Esophagus muscularis mucosa (tissue), 4 donors: ENCODE data around the gene GRK1. TPM values are rescaled to one million over a fixed set of nuclear protein-coding genes. Genes with fewer than 3 reads are reported as not detected.

ENCODE experiments used
- DNase-seq: peaks from one replicate; pipeline ENCODE4 v3.0.0-alpha.2; 2017; ENCODE audit errors: extremely low spot score
- H3K27ac ChIP-seq, 4 donors: fragments of 200-600 bp; sonication (generic); replicated peaks in 1 of 4; 1 replicate in 3 of 4; 2 replicates in 1 of 4; pipeline ENCODE4 v1.5.1; 2016 to 2019; ENCODE audit warnings: mild to moderate bottlenecking in 1 of 4
- H3K27me3 ChIP-seq, 4 donors: fragments of 200-600 bp; sonication (generic); one replicate each; pipeline versions ENCODE4 v1.5.1 to v1.6.0; 2016 to 2019
- H3K36me3 ChIP-seq, 4 donors: fragments of 200-600 bp; sonication (generic); one replicate each; pipeline ENCODE4 v1.5.1; 2016 to 2019
- H3K4me1 ChIP-seq, 4 donors: fragments of 200-600 bp; sonication (generic); one replicate each; pipeline ENCODE4 v1.5.1; 2016 to 2019
- H3K4me3 ChIP-seq, 4 donors: fragments of 200-600 bp; sonication (generic); 1 replicate in 2 of 4; 2 replicates in 2 of 4; pipeline ENCODE4 v1.5.1; 2016 to 2019; ENCODE audit warnings: mild to moderate bottlenecking in 4 of 4, moderate library complexity in 1 of 4
- H3K9me3 ChIP-seq, 4 donors: fragments of 200-600 bp; sonication (generic); 1 replicate in 3 of 4; 2 replicates in 1 of 4; pipeline ENCODE4 v1.5.1; 2016 to 2019
- EP300 ChIP-seq: sonication (generic); formaldehyde crosslinking; IDR thresholded peaks from one replicate; pipeline ENCODE4 v1.6.1; 2017; ENCODE audit warnings: antibody characterized with exemption
- POLR2A ChIP-seq: fragments of 450-650 bp; IDR thresholded peaks from one replicate; pipeline ENCODE4 v1.6.1; 2017; ENCODE audit warnings: antibody characterized with exemption, moderate library complexity, mild to moderate bottlenecking, low read depth
- POLR2AphosphoS5 ChIP-seq, 2 donors: sonication (generic); formaldehyde crosslinking; IDR thresholded peaks; one replicate each; pipeline ENCODE4 v1.6.1; 2017; ENCODE audit warnings: antibody characterized with exemption in 2 of 2
- WGBS: methylation state at CpG from one replicate; pipeline ENCODE4 v1.1.5; 2018; 5-methylcytosine and 5-hydroxymethylcytosine counted together
- intact Hi-C: fragments of 100-400 bp; cut with DNase I; formaldehyde crosslinking; loops from one replicate; pipeline ENCODE4 v1.15.1; 2023
- total RNA-seq, 4 donors: library from RNA; depleted of rRNA; stranded (reverse); fragments of >200 nt; gene quantifications; one replicate each; pipeline versions ENCODE4 v1.1.0 to v1.2.1, GENCODE V29; 2016
- TF ChIP-seq, protein P1 (sequence below), 3 experiments: fragments of 200-600 bp in 2 of 3; fragments of 450-650 bp in 1 of 3; sonication (generic) in 2 of 3; IDR thresholded peaks; one replicate each; pipeline ENCODE4 v1.5.1; 2017 to 2019; ENCODE audit warnings: antibody characterized with exemption in 3 of 3, mild to moderate bottlenecking in 2 of 3, moderate library complexity in 1 of 3

Gene GRK1
- total RNA-seq, 4 donors from 2014 or later = under 0.01 TPM; not detected in 3

DNA sequence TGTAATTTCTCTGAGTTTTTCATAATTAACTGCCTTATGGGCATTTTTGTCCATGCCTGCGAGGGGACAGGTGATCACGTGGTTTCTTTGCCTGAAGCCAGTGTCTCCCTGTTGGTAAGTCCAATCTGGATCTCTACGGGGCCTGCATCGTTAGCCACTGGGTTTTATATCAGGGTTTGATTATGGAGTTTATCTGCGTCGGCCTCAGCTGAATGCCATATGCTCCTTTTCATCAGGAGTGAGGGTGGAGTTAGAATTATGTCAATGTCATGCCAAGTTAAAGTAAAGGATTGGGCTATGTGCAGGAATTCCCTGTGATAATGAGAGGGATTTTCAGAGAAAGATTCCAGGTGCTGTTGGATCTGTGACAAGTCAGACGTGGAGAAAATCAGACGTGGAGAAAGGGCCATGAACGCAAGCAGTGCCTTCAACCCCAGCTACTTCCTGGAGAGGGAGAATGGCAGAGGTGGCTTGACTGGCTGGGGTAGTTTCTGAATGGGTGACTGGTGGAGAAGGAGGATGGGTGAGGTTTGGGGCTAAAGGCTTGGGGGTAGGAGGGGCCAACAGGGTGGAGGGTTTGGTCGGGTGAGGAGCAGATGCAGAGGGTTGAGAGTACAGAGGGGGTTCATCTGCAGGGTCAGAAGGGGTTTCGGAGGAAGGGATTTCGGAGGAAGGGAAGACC, 116.3 kb downstream of the GRK1 start:
- no peaks in the 10 kb centered on the region for H3K36me3 ChIP-seq
- no peaks in the 10 kb centered on the region for H3K4me1 ChIP-seq
- H3K27me3 ChIP-seq = no peaks in the 10 kb centered on the region
- intact Hi-C loops = no loop called here
- H3K4me3 ChIP-seq = no peak overlapping the region
- no peaks in the 10 kb centered on the region for H3K9me3 ChIP-seq
- TF ChIP-seq POLR2A (no peak), POLR2AphosphoS5 (IDR thresholded peaks at IDR 0.05) (no peak), EP300 (no peak)
- TF ChIP-seq, protein P1, sequence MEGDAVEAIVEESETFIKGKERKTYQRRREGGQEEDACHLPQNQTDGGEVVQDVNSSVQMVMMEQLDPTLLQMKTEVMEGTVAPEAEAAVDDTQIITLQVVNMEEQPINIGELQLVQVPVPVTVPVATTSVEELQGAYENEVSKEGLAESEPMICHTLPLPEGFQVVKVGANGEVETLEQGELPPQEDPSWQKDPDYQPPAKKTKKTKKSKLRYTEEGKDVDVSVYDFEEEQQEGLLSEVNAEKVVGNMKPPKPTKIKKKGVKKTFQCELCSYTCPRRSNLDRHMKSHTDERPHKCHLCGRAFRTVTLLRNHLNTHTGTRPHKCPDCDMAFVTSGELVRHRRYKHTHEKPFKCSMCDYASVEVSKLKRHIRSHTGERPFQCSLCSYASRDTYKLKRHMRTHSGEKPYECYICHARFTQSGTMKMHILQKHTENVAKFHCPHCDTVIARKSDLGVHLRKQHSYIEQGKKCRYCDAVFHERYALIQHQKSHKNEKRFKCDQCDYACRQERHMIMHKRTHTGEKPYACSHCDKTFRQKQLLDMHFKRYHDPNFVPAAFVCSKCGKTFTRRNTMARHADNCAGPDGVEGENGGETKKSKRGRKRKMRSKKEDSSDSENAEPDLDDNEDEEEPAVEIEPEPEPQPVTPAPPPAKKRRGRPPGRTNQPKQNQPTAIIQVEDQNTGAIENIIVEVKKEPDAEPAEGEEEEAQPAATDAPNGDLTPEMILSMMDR (IDR thresholded peaks at IDR 0.05) = no peak
- no peak for DNase-seq
- 79% methylated on average over 12 of the region's 12 CpGs for WGBS
- H3K27ac ChIP-seq = no peak overlapping the region

DNA sequence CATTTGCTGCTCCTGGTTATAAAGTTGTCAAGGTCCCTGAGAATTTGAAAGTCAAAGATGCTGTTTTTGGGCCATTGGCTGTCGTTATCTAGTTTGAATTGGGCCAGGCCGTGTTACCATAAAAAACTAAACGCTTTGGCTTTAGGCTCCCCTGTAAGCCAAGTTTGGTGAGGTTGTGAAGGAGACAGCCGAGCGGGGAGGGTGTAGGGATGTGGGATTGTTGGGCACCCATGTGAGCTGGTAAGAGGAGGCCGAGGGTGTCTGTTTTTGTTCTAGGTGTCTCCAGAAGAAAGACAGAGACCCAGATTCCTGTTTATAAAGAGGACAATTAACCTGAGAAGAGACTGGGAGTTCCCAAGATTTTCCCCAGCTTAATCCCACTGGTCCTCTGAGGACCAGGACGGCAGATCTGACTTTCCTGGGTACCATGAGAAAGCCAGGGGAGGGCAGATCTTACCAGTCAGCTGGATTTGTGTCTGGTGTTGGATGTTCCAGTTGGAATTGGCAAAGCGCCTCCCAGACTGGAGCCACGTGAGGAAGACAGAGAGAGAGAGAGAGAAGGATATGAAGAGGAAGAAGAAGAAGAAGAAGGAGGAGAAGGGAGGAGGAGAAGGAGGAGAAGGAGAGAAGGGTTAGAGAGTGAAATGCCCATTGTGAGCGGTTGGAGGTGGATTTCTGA, 117.1 kb downstream of the GRK1 start:
- H3K9me3 ChIP-seq = no peaks in the 10 kb centered on the region
- H3K4me1 ChIP-seq = peaks cover 0 to 5% (median 0%) of the 10 kb centered on the region in 4 donors
- 82% methylated on average over 10 of the region's 10 CpGs for WGBS
- intact Hi-C loops = no loop called here
- H3K4me3 ChIP-seq = no peak overlapping the region
- no peak for DNase-seq
- TF ChIP-seq POLR2AphosphoS5 (IDR thresholded peaks at IDR 0.05) (no peak), EP300 (no peak), POLR2A (no peak)
- no peak overlapping the region for H3K27ac ChIP-seq
- no peaks in the 10 kb centered on the region for H3K27me3 ChIP-seq
- H3K36me3 ChIP-seq = no peaks in the 10 kb centered on the region

DNA sequence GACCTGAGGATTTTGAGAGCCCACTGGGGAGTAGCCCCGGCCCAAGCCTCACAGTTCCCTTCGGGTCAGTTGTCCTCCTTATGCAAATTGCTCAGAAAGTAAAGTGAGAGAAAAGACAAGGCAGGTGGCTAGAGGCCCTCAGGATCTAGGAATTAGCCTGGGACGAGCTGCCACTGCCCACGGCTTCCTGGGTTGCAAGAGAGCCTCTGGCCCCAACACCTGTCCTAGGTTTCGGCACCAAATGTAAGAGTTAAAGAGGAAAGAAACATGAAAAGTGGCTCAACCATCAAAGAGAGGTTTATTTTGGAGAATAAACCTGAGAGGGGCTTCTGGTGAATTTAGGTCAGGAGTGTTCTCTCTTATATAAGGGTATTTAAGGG, 117.6 kb downstream of the GRK1 start:
- H3K27me3 ChIP-seq = no peaks in the 10 kb centered on the region
- peaks cover 0 to 6% (median 0%) of the 10 kb centered on the region in 4 donors for H3K4me1 ChIP-seq
- no peak overlapping the region for H3K27ac ChIP-seq
- H3K4me3 ChIP-seq = no peak overlapping the region
- no peak for DNase-seq
- TF ChIP-seq, protein P1 (IDR thresholded peaks at IDR 0.05) = no peak
- TF ChIP-seq EP300 (no peak), POLR2A (no peak), POLR2AphosphoS5 (IDR thresholded peaks at IDR 0.05) (no peak)
- H3K36me3 ChIP-seq = peaks cover 0 to 3% (median 0%) of the 10 kb centered on the region in 4 donors
- no peaks in the 10 kb centered on the region for H3K9me3 ChIP-seq
- intact Hi-C loops = no loop called here
- WGBS = 86% methylated on average over 4 of the region's 5 CpGs

DNA sequence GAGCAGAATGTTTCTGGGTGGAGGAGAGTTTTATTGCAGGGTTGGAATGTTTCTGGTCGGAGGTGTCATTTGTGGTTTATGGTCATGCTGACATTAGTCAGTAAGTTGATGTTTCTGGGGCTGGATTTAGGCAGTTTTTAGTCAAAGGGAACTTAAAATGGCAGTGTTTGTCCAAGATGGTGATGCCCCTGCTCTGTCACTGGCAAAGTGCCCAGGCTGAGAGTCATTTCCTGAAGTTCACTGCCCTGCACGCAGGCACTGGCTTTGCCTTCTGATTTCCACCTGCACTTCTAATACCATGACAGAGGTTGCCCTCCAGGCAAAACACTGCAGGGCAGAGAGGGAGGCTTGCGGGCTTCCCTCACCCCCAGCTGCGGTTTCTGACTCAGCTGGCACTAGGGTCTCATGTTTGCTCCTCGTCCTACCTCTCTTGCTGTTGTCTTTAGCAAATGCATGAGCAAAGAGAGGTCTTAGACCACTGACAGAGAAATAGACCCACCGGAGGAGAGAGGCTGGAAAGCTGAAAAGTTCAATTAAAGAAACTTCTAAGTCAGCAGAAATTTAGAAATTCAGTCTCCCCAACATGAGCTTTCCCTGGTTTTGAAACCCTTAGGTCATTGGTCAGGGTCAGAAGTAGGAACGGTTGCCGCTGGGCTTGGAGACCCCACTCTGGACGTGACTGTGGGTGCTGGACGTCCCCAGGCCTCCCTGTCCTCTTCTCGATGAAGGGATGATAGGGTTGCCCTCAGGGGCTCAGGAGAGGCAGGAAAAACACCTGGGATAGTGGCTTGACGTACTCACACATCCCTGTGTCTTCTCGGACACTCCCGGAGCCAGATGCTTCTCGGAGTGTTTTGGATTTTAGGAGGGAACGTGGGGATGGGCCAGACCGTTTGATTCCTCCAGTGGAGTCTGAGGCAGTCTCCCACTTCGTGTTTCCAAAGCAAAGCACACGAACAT, 118.3 kb downstream of the GRK1 start:
- no peak for TF ChIP-seq POLR2A
- TF ChIP-seq, protein P1 (IDR thresholded peaks at IDR 0.05) = no peak
- intact Hi-C loops = no loop called here
- no peaks in the 10 kb centered on the region for H3K27me3 ChIP-seq
- peaks cover 0 to 6% (median 0%) of the 10 kb centered on the region in 4 donors for H3K4me1 ChIP-seq
- peaks cover 0 to 3% (median 0%) of the 10 kb centered on the region in 4 donors for H3K36me3 ChIP-seq
- no peak overlapping the region for H3K4me3 ChIP-seq
- WGBS = 86% methylated on average over 15 of the region's 19 CpGs
- H3K9me3 ChIP-seq = no peaks in the 10 kb centered on the region
- no peak overlapping the region for H3K27ac ChIP-seq
- no peak for DNase-seq
